Esophagus muscularis mucosa (tissue), 4 donors: ENCODE measurements around the gene AHCY. TPM values are rescaled to one million over a fixed set of nuclear protein-coding genes. Genes with fewer than 3 reads are reported as not detected.

ENCODE experiments used
- DNase-seq: peaks from one replicate; pipeline ENCODE4 v3.0.0-alpha.2; 2017; ENCODE audit errors: extremely low spot score
- H3K27ac ChIP-seq, 4 donors: fragments of 200-600 bp; sonication (generic); replicated peaks in 1 of 4; 1 replicate in 3 of 4; 2 replicates in 1 of 4; pipeline ENCODE4 v1.5.1; 2016 to 2019; ENCODE audit warnings: mild to moderate bottlenecking in 1 of 4
- H3K27me3 ChIP-seq, 4 donors: fragments of 200-600 bp; sonication (generic); one replicate each; pipeline versions ENCODE4 v1.5.1 to v1.6.0; 2016 to 2019
- H3K36me3 ChIP-seq, 4 donors: fragments of 200-600 bp; sonication (generic); one replicate each; pipeline ENCODE4 v1.5.1; 2016 to 2019
- H3K4me1 ChIP-seq, 4 donors: fragments of 200-600 bp; sonication (generic); one replicate each; pipeline ENCODE4 v1.5.1; 2016 to 2019
- H3K4me3 ChIP-seq, 4 donors: fragments of 200-600 bp; sonication (generic); 1 replicate in 2 of 4; 2 replicates in 2 of 4; pipeline ENCODE4 v1.5.1; 2016 to 2019; ENCODE audit warnings: mild to moderate bottlenecking in 4 of 4, moderate library complexity in 1 of 4
- H3K9me3 ChIP-seq, 4 donors: fragments of 200-600 bp; sonication (generic); 1 replicate in 3 of 4; 2 replicates in 1 of 4; pipeline ENCODE4 v1.5.1; 2016 to 2019
- CTCF ChIP-seq, 3 experiments: fragments of 200-600 bp in 2 of 3; fragments of 450-650 bp in 1 of 3; sonication (generic) in 2 of 3; IDR thresholded peaks; one replicate each; pipeline ENCODE4 v1.5.1; 2017 to 2019; ENCODE audit warnings: antibody characterized with exemption in 3 of 3, mild to moderate bottlenecking in 2 of 3, moderate library complexity in 1 of 3
- EP300 ChIP-seq: sonication (generic); formaldehyde crosslinking; IDR thresholded peaks from one replicate; pipeline ENCODE4 v1.6.1; 2017; ENCODE audit warnings: antibody characterized with exemption
- POLR2A ChIP-seq: fragments of 450-650 bp; IDR thresholded peaks from one replicate; pipeline ENCODE4 v1.6.1; 2017; ENCODE audit warnings: antibody characterized with exemption, moderate library complexity, mild to moderate bottlenecking, low read depth
- POLR2AphosphoS5 ChIP-seq, 2 donors: sonication (generic); formaldehyde crosslinking; IDR thresholded peaks; one replicate each; pipeline ENCODE4 v1.6.1; 2017; ENCODE audit warnings: antibody characterized with exemption in 2 of 2
- WGBS: methylation state at CpG from one replicate; pipeline ENCODE4 v1.1.5; 2018; 5-methylcytosine and 5-hydroxymethylcytosine counted together
- intact Hi-C: fragments of 100-400 bp; cut with DNase I; formaldehyde crosslinking; loops from one replicate; pipeline ENCODE4 v1.15.1; 2023
- total RNA-seq, 4 donors: library from RNA; depleted of rRNA; stranded (reverse); fragments of >200 nt; gene quantifications; one replicate each; pipeline versions ENCODE4 v1.1.0 to v1.2.1, GENCODE V29; 2016

The AHCY gene
- total RNA-seq, 4 donors from 2014 or later, result 52.7 to 77.0 (median 71.0) TPM

- Histone ChIP-seq H3K27ac (no peak overlapping the region), H3K4me3 (peak overlapping the region; percentile 20 to 36 (median 27)), H3K9me3 (no peaks in the 10 kb centered on the region), H3K27me3 (peaks cover 0 to 15% (median 7%) of the 10 kb centered on the region in 4 donors), H3K36me3 (no peaks in the 10 kb centered on the region), H3K4me1 (peaks cover 7 to 20% (median 19%) of the 10 kb centered on the region in 4 donors)
- intact Hi-C loops, result loop anchor here (2.0 to 10.0 kb wide), 3 partner anchors 165 to 463 kb away; no protein-coding TSS in a partner anchor
- TF ChIP-seq POLR2AphosphoS5 (IDR thresholded peaks at IDR 0.05) (no peak), POLR2A (no peak), EP300 (no peak), CTCF (IDR thresholded peaks at IDR 0.05) (no peak)
- no peak for DNase-seq
- 16% methylated on average over 29 of the region's 45 CpGs for WGBS
Observed at GRCh38 chr20:34311118-34312023, 8.2 kb upstream of the AHCY start.

GRCh38 chr20:34310481-34311117, 7.4 kb upstream of the AHCY start:
- H3K9me3 ChIP-seq, result no peaks in the 10 kb centered on the region

GRCh38 chr20:34309691-34310090, 6.5 kb upstream of the AHCY start:
- Histone ChIP-seq H3K27ac (no peak overlapping the region), H3K36me3 (no peaks in the 10 kb centered on the region), H3K9me3 (no peaks in the 10 kb centered on the region), H3K4me1 (peaks cover 7 to 20% (median 19%) of the 10 kb centered on the region in 4 donors), H3K27me3 (peaks cover 0 to 15% (median 7%) of the 10 kb centered on the region in 4 donors), H3K4me3 (no peak overlapping the region)
- 95% methylated on average over 3 of the region's 3 CpGs for WGBS
- TF ChIP-seq POLR2AphosphoS5 (IDR thresholded peaks at IDR 0.05) (no peak), EP300 (no peak), CTCF (IDR thresholded peaks at IDR 0.05) (no peak), POLR2A (no peak)
- intact Hi-C loops, result loop anchor here (10.0 kb wide), 3 partner anchors 215 to 465 kb away; partner anchors contain the start of gene TP53INP2
- no peak for DNase-seq

More at GRCh38 chr20:34310481-34311117, 7.4 kb upstream of the AHCY start:
- peaks cover 7 to 20% (median 19%) of the 10 kb centered on the region in 4 donors for H3K4me1 ChIP-seq
- no peak overlapping the region for H3K27ac ChIP-seq
- no peak overlapping the region for H3K4me3 ChIP-seq
- TF ChIP-seq CTCF (IDR thresholded peaks at IDR 0.05) (no peak), EP300 (no peak), POLR2A (no peak)
- no peak for DNase-seq
- intact Hi-C loops, result loop anchor here (10.0 kb wide), 2 partner anchors 214 to 464 kb away; no protein-coding TSS in a partner anchor
- 89% methylated on average over 19 of the region's 19 CpGs for WGBS
- no peaks in the 10 kb centered on the region for H3K36me3 ChIP-seq
- peaks cover 0 to 15% (median 7%) of the 10 kb centered on the region in 4 donors for H3K27me3 ChIP-seq

GRCh38 chr20:34305333-34306230, 2.4 kb upstream of the AHCY start:
- intact Hi-C loops, result loop anchor here (10.0 kb wide), 1 partner anchor 399 kb away; the partner anchor contains the start of gene TP53INP2
- TF ChIP-seq POLR2A (no peak), EP300 (no peak), CTCF (IDR thresholded peaks at IDR 0.05) (no peak), POLR2AphosphoS5 (IDR thresholded peaks at IDR 0.05) (no peak)
- no peak for DNase-seq
- Histone ChIP-seq H3K4me1 (peaks cover 16 to 23% (median 19%) of the 10 kb centered on the region in 4 donors), H3K36me3 (no peaks in the 10 kb centered on the region), H3K9me3 (no peaks in the 10 kb centered on the region), H3K4me3 (no peak overlapping the region), H3K27me3 (no peaks in the 10 kb centered on the region), H3K27ac (no peak overlapping the region)
- WGBS, result 78% methylated on average over 19 of the region's 19 CpGs
